GM12872 (cell line): ENCODE measurements around the gene UPF1.

ENCODE experiments used
- CTCF ChIP-seq: IDR thresholded peaks from 3 replicates; pipeline ENCODE4 v1.5.1; 2011; ENCODE audit warnings: low read depth, mild to moderate bottlenecking, low read length, moderate library complexity; ENCODE audit not compliant: insufficient read depth

Gene UPF1

GRCh38 chr19:18815673-18816072 is 16.1 kb upstream of the UPF1 start:
- TF ChIP-seq CTCF = no peak

GRCh38 chr19:18817574-18817973 is 14.2 kb upstream of the UPF1 start:
- no peak for TF ChIP-seq CTCF

- TF ChIP-seq CTCF = no peak
These were observed 3.0 kb upstream of the UPF1 start for GRCh38 chr19:18828786-18829185.

GRCh38 chr19:18830488-18830887 is 1.3 kb upstream of the UPF1 start:
- no peak for TF ChIP-seq CTCF

GRCh38 chr19:18832306-18833140 is 764 bp downstream of the UPF1 start:
- TF ChIP-seq CTCF = peak; percentile 45; the same call in 2 of the 3 replicates

GRCh38 chr19:18833141-18833476 is 1.4 kb downstream of the UPF1 start:
- TF ChIP-seq CTCF = no peak

GRCh38 chr19:18833849-18834643 is 2.3 kb downstream of the UPF1 start:
- TF ChIP-seq CTCF = no peak
